HCT116 (cell line): ENCODE results near the gene LGMN. TPM values are rescaled to one million over a fixed set of nuclear protein-coding genes. Genes with fewer than 3 reads are reported as not detected.

ENCODE experiments used
- ATAC-seq: fragments of 200-7000 bp; cut with Tn5 transposase; 2 replicates; pipeline ENCODE4 v1.9.1; 2020; ENCODE audit warnings: mild to moderate bottlenecking, moderate library complexity
- BruUV-seq: library from RNA; stranded (reverse); fragments of 400-500 nt; replicated peaks from 2 replicates; lab custom pipeline; 2021; lab: Mats Ljungman, UMichigan
- CTCF ChIA-PET: fragments of 300-600 bp; sonication (Branson Sonifier 250); formaldehyde crosslinking; loops from one replicate; lab custom pipeline; 2021; ENCODE audit warnings: antibody characterized with exemption; lab: Charles Lee
- POLR2A ChIA-PET: fragments of 300-600, 350-600 bp; sonication (Branson Sonifier 250); formaldehyde crosslinking; loops from one replicate; lab custom pipeline; 2021; ENCODE audit warnings: antibody characterized with exemption; lab: Charles Lee
- RAD21 ChIA-PET, 2 experiments: fragments of 300-600 bp; sonication (Branson Sonifier 250); formaldehyde crosslinking; loops; one replicate each; lab custom pipeline; 2023; ENCODE audit warnings: low total read pairs in 2 of 2; ENCODE audit not compliant: uncharacterized antibody in 2 of 2, unreplicated experiment in 2 of 2, low non-redundant PET in 1 of 2; lab: Charles Lee
- DNase-seq: peaks from one replicate; pipeline ENCODE4 v3.0.0-alpha.2; 2010; ENCODE audit warnings: low read depth, low spot score
- H2AFZ ChIP-seq: fragments of 200-600 bp; shearing (Covaris generic), sonication (generic); 2 replicates; pipeline ENCODE4 v1.6.1; 2017; ENCODE audit warnings: low read depth, mixed run types, mixed read lengths, antibody characterized with exemption, low read length; ENCODE audit not compliant: poor library complexity, severe bottlenecking
- H3K27ac ChIP-seq: 2 replicates; pipeline ENCODE4 v1.5.1; 2012; ENCODE audit warnings: low read depth, low read length
- H3K27me3 ChIP-seq: fragments of 200-600 bp; sonication (generic); 2 replicates; pipeline ENCODE4 v1.6.1; 2016; ENCODE audit warnings: mixed run types, low read length, mixed read lengths; ENCODE audit not compliant: insufficient read depth
- H3K36me3 ChIP-seq, 2 experiments: fragments of 200-500 bp in 1 of 2; fragments of 200-600 bp in 1 of 2; sonication (Bioruptor generic) in 1 of 2; sonication (generic) in 1 of 2; 2 replicates each; pipeline versions ENCODE4 v1.5.1 to v1.6.1; 2014 to 2016; ENCODE audit warnings: low read length in 2 of 2, inconsistent platforms in 1 of 2, mixed read lengths in 1 of 2, mixed run types in 1 of 2; ENCODE audit not compliant: insufficient read depth in 2 of 2, control insufficient read depth in 1 of 2
- H3K4me1 ChIP-seq, 2 experiments: fragments of 200-600 bp in 1 of 2; sonication (generic) in 1 of 2; 2 replicates each; pipeline versions ENCODE4 v1.5.1 to v1.6.1; 2012 to 2017; ENCODE audit warnings: low read length in 2 of 2, inconsistent platforms in 1 of 2, mild to moderate bottlenecking in 1 of 2, mixed read lengths in 1 of 2, mixed run types in 1 of 2, moderate library complexity in 1 of 2; ENCODE audit not compliant: insufficient read depth in 2 of 2, control insufficient read depth in 1 of 2
- H3K4me2 ChIP-seq: fragments of 200-600 bp; sonication (generic); 2 replicates; pipeline ENCODE4 v1.6.1; 2017; ENCODE audit warnings: mixed run types, low read length, mixed read lengths
- H3K4me3 ChIP-seq, 2 experiments: fragments of 200-600 bp in 1 of 2; sonication (generic) in 1 of 2; replicated peaks in 1 of 2; 2 replicates each; pipeline ENCODE4 v1.5.1; 2011 to 2016; ENCODE audit warnings: low read length in 2 of 2, control low read depth in 1 of 2, low read depth in 1 of 2, mild to moderate bottlenecking in 1 of 2, mixed read lengths in 1 of 2, mixed run types in 1 of 2
- H3K79me2 ChIP-seq: fragments of 200-600 bp; sonication (generic); 2 replicates; pipeline ENCODE4 v1.6.1; 2017; ENCODE audit warnings: mild to moderate bottlenecking, mixed run types, low read length, moderate library complexity, mixed read lengths; ENCODE audit not compliant: insufficient read depth
- H3K9ac ChIP-seq: fragments of 200-600 bp; sonication (generic); 2 replicates; pipeline ENCODE4 v1.6.1; 2016; ENCODE audit warnings: low read length, mixed read lengths
- H3K9me2 ChIP-seq: fragments of 200-600 bp; sonication (generic), shearing (Covaris generic); 2 replicates; pipeline ENCODE4 v1.6.1; 2017; ENCODE audit warnings: mixed run types, mild to moderate bottlenecking, moderate library complexity; ENCODE audit not compliant: insufficient read depth
- H3K9me3 ChIP-seq, 2 experiments: fragments of 200-500 bp in 1 of 2; fragments of 200-600 bp in 1 of 2; sonication (Bioruptor generic) in 1 of 2; sonication (generic) in 1 of 2; 2 replicates each; pipeline ENCODE4 v1.6.1; 2014 to 2017; ENCODE audit warnings: low read length in 2 of 2, mixed read lengths in 2 of 2, inconsistent platforms in 1 of 2, low read depth in 1 of 2, mild to moderate bottlenecking in 1 of 2, mixed run types in 1 of 2, moderate library complexity in 1 of 2; ENCODE audit not compliant: control insufficient read depth in 1 of 2, insufficient read depth in 1 of 2
- H4K20me1 ChIP-seq: fragments of 200-600 bp; sonication (generic), shearing (Covaris generic); 2 replicates; pipeline ENCODE4 v1.6.1; 2017; ENCODE audit warnings: mixed run types, mild to moderate bottlenecking, moderate library complexity; ENCODE audit not compliant: insufficient read depth
- EGR1 ChIP-seq: IDR thresholded peaks from 2 replicates; pipeline ENCODE4 v1.6.1; 2012; ENCODE audit warnings: low read depth
- EZH2phosphoT487 ChIP-seq: fragments of 200-600 bp; IDR thresholded peaks from 2 replicates; pipeline ENCODE4 v1.6.1; 2018; ENCODE audit warnings: antibody characterized with exemption, borderline replicate concordance
- FOSL1 ChIP-seq: IDR thresholded peaks from 2 replicates; pipeline ENCODE4 v1.6.1; 2012; ENCODE audit warnings: low read depth
- JUND ChIP-seq: IDR thresholded peaks from 2 replicates; pipeline ENCODE4 v1.6.1; 2012
- REST ChIP-seq: IDR thresholded peaks from 2 replicates; pipeline ENCODE4 v1.6.1; 2012; ENCODE audit warnings: low read depth
- SP1 ChIP-seq: IDR thresholded peaks from 2 replicates; pipeline ENCODE4 v1.6.1; 2012; ENCODE audit warnings: low read depth
- TCF7L2 ChIP-seq: IDR thresholded peaks from 2 replicates; pipeline ENCODE4 v1.7.0; 2011; ENCODE audit warnings: borderline replicate concordance, inconsistent platforms; ENCODE audit not compliant: insufficient read depth, insufficient read length; ENCODE audit errors: extremely low read depth
- intact Hi-C: fragments of 100-400 bp; cut with micrococcal nuclease; formaldehyde crosslinking; loops from 2 replicates; pipeline ENCODE4 v1.10.0; 2022
- total RNA-seq: library from RNA; stranded (reverse); gene quantifications from one replicate; pipeline ENCODE4 v1.2.1, GENCODE V29; 2021; ENCODE audit not compliant: unreplicated experiment

The LGMN gene
- total RNA-seq, 1 experiment from 2014 or later: 44.9 TPM

DNA sequence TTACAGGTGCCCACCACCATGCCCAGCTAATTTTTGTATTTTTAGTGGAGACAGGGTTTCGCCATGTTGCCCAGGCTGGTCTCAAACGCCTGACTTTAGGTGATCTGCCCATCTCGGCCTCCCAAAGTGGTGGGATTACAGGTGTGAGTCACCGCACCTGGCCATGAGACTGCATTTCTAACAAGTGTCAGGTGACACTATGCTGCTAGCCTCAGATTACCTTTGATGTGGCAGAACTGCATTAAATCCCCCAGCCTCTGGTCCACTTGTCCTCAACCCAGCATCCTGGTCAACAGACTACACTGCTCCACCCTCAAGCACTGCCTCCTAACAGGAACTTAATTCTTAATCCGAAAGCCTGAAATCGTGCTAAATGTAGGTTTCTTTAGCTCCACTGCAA lies 13.1 kb downstream of the LGMN start:
- H3K79me2 ChIP-seq: peaks cover 9% of the 10 kb centered on the region; the same call in 1 of the 2 replicates
- intact Hi-C loops: no loop called here
- peaks cover 15 to 21% of the 10 kb centered on the region in 2 experiments for H3K4me1 ChIP-seq
- CTCF ChIA-PET: no interaction called here
- DNase-seq (no peak), ATAC-seq (peak; percentile 80)
- no peak overlapping the region for H3K9ac ChIP-seq
- no peak for TF ChIP-seq SP1
- peak; percentile 35; the same call in 1 of the 2 replicates for TF ChIP-seq FOSL1
- TF ChIP-seq EGR1: no peak
- TF ChIP-seq TCF7L2: peak; percentile 72
- no peak for TF ChIP-seq REST
- 0 out of 2 replicates have a peak, but pooled peaks have one; percentile 26 for TF ChIP-seq JUND
- no peak for TF ChIP-seq EZH2phosphoT487
- H2AFZ ChIP-seq: no peak overlapping the region
- peak overlapping the region; percentile 56 for H3K4me2 ChIP-seq
- BruUV-seq: no TSS peak
- no peaks in the 10 kb centered on the region for H3K9me3 ChIP-seq
- H3K27ac ChIP-seq: no peak overlapping the region
- POLR2A ChIA-PET: no interaction called here
- H3K4me3 ChIP-seq: no peak overlapping the region
- no peaks in the 10 kb centered on the region for H4K20me1 ChIP-seq
- H3K27me3 ChIP-seq: no peaks in the 10 kb centered on the region
- no peaks in the 10 kb centered on the region for H3K9me2 ChIP-seq
- RAD21 ChIA-PET: no interaction called here
- 0 out of 4 replicates have a peak, but pooled peaks cover 0 to 2% of the 10 kb centered on the region in 2 experiments for H3K36me3 ChIP-seq
